Thoracic aorta (tissue), 2 donors: ENCODE measurements around the gene FAM209A. TPM values are rescaled to one million over a fixed set of nuclear protein-coding genes. Genes with fewer than 3 reads are reported as not detected.

Experiments used
- ATAC-seq: fragments of 150-250 bp; one replicate; pipeline ENCODE4 v1.8.0; 2017; ENCODE audit warnings: low read depth; ENCODE audit not compliant: insufficient number of reproducible peaks, low FRiP score
- DNase-seq: peaks from one replicate; pipeline ENCODE4 v3.0.0-alpha.2; 2020; ENCODE audit warnings: low spot score
- H3K27ac ChIP-seq, 2 donors: fragments of 200-600 bp; sonication (generic); 1 replicate in 1 of 2; 2 replicates in 1 of 2; pipeline ENCODE4 v1.5.1; 2016; ENCODE audit warnings: mild to moderate bottlenecking in 2 of 2, moderate library complexity in 2 of 2
- H3K27me3 ChIP-seq: fragments of 200-600 bp; sonication (generic); replicated peaks from 2 replicates; pipeline ENCODE4 v1.6.0; 2016; ENCODE audit warnings: mild to moderate bottlenecking; ENCODE audit not compliant: insufficient read depth
- H3K36me3 ChIP-seq: fragments of 200-600 bp; sonication (generic); one replicate; pipeline ENCODE4 v1.5.1; 2016
- H3K4me1 ChIP-seq, 2 donors: fragments of 200-600 bp; sonication (generic); 1 replicate in 1 of 2; 2 replicates in 1 of 2; pipeline versions ENCODE4 v1.5.1 to v1.6.0; 2016; ENCODE audit warnings: low read depth in 2 of 2, mild to moderate bottlenecking in 1 of 2; ENCODE audit not compliant: control insufficient read depth in 1 of 2
- H3K4me3 ChIP-seq: fragments of 200-600 bp; sonication (generic); 2 replicates; pipeline ENCODE4 v1.5.1; 2016; ENCODE audit warnings: mild to moderate bottlenecking
- H3K9me3 ChIP-seq: fragments of 200-600 bp; sonication (generic); 2 replicates; pipeline ENCODE4 v1.5.1; 2016
- CTCF ChIP-seq: fragments of 200-600 bp; sonication (generic); IDR thresholded peaks from one replicate; pipeline ENCODE4 v1.5.1; 2019; ENCODE audit warnings: antibody characterized with exemption
- total RNA-seq, 2 donors: library from RNA; depleted of rRNA; stranded (reverse); fragments of >200 nt; gene quantifications; one replicate each; pipeline versions ENCODE4 v1.1.0 to v1.2.3, GENCODE V29; 2016

The FAM209A gene
- total RNA-seq, 2 donors from 2014 or later: not detected

- no peak overlapping the region for H3K4me3 ChIP-seq
- no peaks in the 10 kb centered on the region for H3K4me1 ChIP-seq
- DNase-seq (no peak), ATAC-seq (no peak)
- H3K36me3 ChIP-seq: no peaks in the 10 kb centered on the region
- TF ChIP-seq CTCF: no peak
- H3K27ac ChIP-seq: no peak overlapping the region
- H3K9me3 ChIP-seq: no peaks in the 10 kb centered on the region
- no peaks in the 10 kb centered on the region for H3K27me3 ChIP-seq
Measured at GRCh38 chr20:56540415-56540814, 15.9 kb downstream of the FAM209A start.

GRCh38 chr20:56542489-56543030, 18.0 kb downstream of the FAM209A start:
- Histone ChIP-seq H3K27ac (no peak overlapping the region), H3K4me3 (no peak overlapping the region), H3K4me1 (no peaks in the 10 kb centered on the region), H3K36me3 (no peaks in the 10 kb centered on the region), H3K27me3 (no peaks in the 10 kb centered on the region), H3K9me3 (no peaks in the 10 kb centered on the region)
- ATAC-seq: no peak
- no peak for DNase-seq
- TF ChIP-seq CTCF: no peak

- no peaks in the 10 kb centered on the region for H3K36me3 ChIP-seq
- H3K27me3 ChIP-seq: no peaks in the 10 kb centered on the region
- no peak for TF ChIP-seq CTCF
- DNase-seq: no peak
- H3K4me3 ChIP-seq: no peak overlapping the region
- H3K27ac ChIP-seq: no peak overlapping the region
- H3K4me1 ChIP-seq: peaks cover 3 to 5% of the 10 kb centered on the region in 2 donors
- H3K9me3 ChIP-seq: no peaks in the 10 kb centered on the region
- no peak for ATAC-seq
Measured at GRCh38 chr20:56551571-56551970, 27.0 kb downstream of the FAM209A start.

GRCh38 chr20:56552911-56553629, 28.5 kb downstream of the FAM209A start:
- H3K27me3 ChIP-seq: no peaks in the 10 kb centered on the region
- no peaks in the 10 kb centered on the region for H3K9me3 ChIP-seq
- H3K4me1 ChIP-seq: peaks cover 3 to 5% of the 10 kb centered on the region in 2 donors
- no peak overlapping the region for H3K27ac ChIP-seq
- no peak for DNase-seq
- TF ChIP-seq CTCF: no peak
- H3K4me3 ChIP-seq: no peak overlapping the region
- H3K36me3 ChIP-seq: no peaks in the 10 kb centered on the region
- ATAC-seq: no peak

GRCh38 chr20:56554869-56555268, 30.3 kb downstream of the FAM209A start:
- no peak overlapping the region for H3K4me3 ChIP-seq
- no peaks in the 10 kb centered on the region for H3K9me3 ChIP-seq
- no peaks in the 10 kb centered on the region for H3K27me3 ChIP-seq
- peaks cover 3 to 5% of the 10 kb centered on the region in 2 donors for H3K4me1 ChIP-seq
- no peak overlapping the region for H3K27ac ChIP-seq
- ATAC-seq: no peak
- DNase-seq: no peak
- no peak for TF ChIP-seq CTCF
- H3K36me3 ChIP-seq: no peaks in the 10 kb centered on the region
